Heart right ventricle (tissue), 16 donors: Measurements from ENCODE around the gene ITGB5. TPM values are rescaled to one million over a fixed set of nuclear protein-coding genes. Genes with fewer than 3 reads are reported as not detected.

ENCODE experiments used
- ATAC-seq, 8 donors: fragments of 200-7000 bp; cut with Tn5 transposase; one replicate each; pipeline ENCODE4 v1.9.1; 2020; ENCODE audit warnings: mild to moderate bottlenecking in 8 of 8, moderate library complexity in 8 of 8, moderate number of reproducible peaks in 1 of 8
- DNase-seq, 2 donors: peaks; one replicate each; pipeline ENCODE4 v3.0.0-alpha.2; 2020
- H3K27ac ChIP-seq, 10 donors: fragments of 200-600 bp; sonication (generic) in 2 of 10; one replicate each; pipeline versions ENCODE4 v1.5.0 to v1.8.0; 2020 to 2022; ENCODE audit warnings: mild to moderate bottlenecking in 3 of 10
- H3K27me3 ChIP-seq, 7 donors: fragments of 200-600 bp; one replicate each; pipeline ENCODE4 v1.8.0; 2021 to 2022; ENCODE audit warnings: mild to moderate bottlenecking in 2 of 7
- H3K36me3 ChIP-seq, 9 donors: fragments of 200-600 bp; sonication (generic) in 1 of 9; one replicate each; pipeline versions ENCODE4 v1.5.0 to v1.8.0; 2020 to 2022; ENCODE audit warnings: mild to moderate bottlenecking in 2 of 9
- H3K4me1 ChIP-seq, 9 donors: fragments of 200-600 bp; sonication (generic) in 1 of 9; one replicate each; pipeline versions ENCODE4 v1.5.0 to v1.8.0; 2020 to 2022; ENCODE audit warnings: mild to moderate bottlenecking in 4 of 9
- H3K4me3 ChIP-seq, 10 donors: fragments of 200-600 bp; sonication (generic) in 2 of 10; one replicate each; pipeline versions ENCODE4 v1.5.0 to v1.8.0; 2020 to 2022; ENCODE audit warnings: mild to moderate bottlenecking in 7 of 10, moderate library complexity in 2 of 10
- H3K9me3 ChIP-seq, 11 donors: fragments of 200-600 bp in 10 of 11; sonication (generic) in 2 of 11; one replicate each; pipeline versions ENCODE4 v1.5.0 to v1.8.0; 2013 to 2022; ENCODE audit warnings: mild to moderate bottlenecking in 2 of 11, control low read depth in 1 of 11, moderate library complexity in 1 of 11
- WGBS, 2 donors: extraction: QIAGEN DNeasy Blood & Tissue Kit; methylation state at CpG; one replicate each; pipeline ENCODE4 v1.1.7; 2013; ENCODE audit warnings: inconsistent platforms in 1 of 2; 5-methylcytosine and 5-hydroxymethylcytosine counted together
- intact Hi-C, 10 donors: fragments of 100-400 bp; cut with DNase I; formaldehyde crosslinking; loops; one replicate each; pipeline versions ENCODE4 v1.11.1 to v1.14.2; 2022
- polyA plus RNA-seq, 2 donors: library from polyadenylated mRNA; stranded (reverse); fragments of 200-250 nt; gene quantifications; one replicate each; pipeline ENCODE4 v1.2.3, GENCODE V29; 2013
- total RNA-seq, 10 donors: library from RNA; stranded (reverse); fragmentation: NEBNext Ultra II Directional in 3 of 10; extraction: Animal tissue kit (Norgen Biotek cat#: 25700) in 3 of 10; gene quantifications; one replicate each; pipeline versions ENCODE4 v1.2.1 to v1.2.4, GENCODE V29; 2021 to 2023
- TF ChIP-seq, protein P1 (sequence below), 9 donors: fragments of 200-600 bp; sonication (generic) in 2 of 9; IDR thresholded peaks; one replicate each; pipeline versions ENCODE4 v1.5.0 to v1.8.0; 2021 to 2022; ENCODE audit warnings: antibody characterized with exemption in 9 of 9, mild to moderate bottlenecking in 5 of 9, moderate library complexity in 1 of 9
- donor health status: Arrhythmogenic right ventricular cardiomyopathy.
- donor health status: ischemic (EF 13 %, LVEDD 7.1; RV severe dilation, severe dysfunction).
- donor health status: healthy with polysubstance abuse.
- donor health status: DM: no; HTN: yes; CAD: no.
- donor health status: DM: no; HTN: no; CAD: no.
- donor health status: ischemic (EF 25% LVEDD 6.9; RV normal size, moderate dysfunction).
- donor health status: ischemic (EF 25% LVEDD 5.7; RV mildly dilated, moderate dysfunction).
- donor health status: healthy.
- donor health status: DM: yes; HTN: yes; CAD: no.
- donor health status: Ischemic cardiomyopathy.
- donor health status: ischemic (EF 35%, LVEDD 5.7; RV mildly dilated, moderate dysfunction).
- donor health status: nonischemic (EF 11% LVEDD 7.7; RV severe dilation, severe dysfunction).
- donor health status: DM: yes; HTN: yes; CAD: no.
- donor health status: PGD.
- donor health status: ischemic (EF 29% LVEDD 5.4; RV normal size, mild dysfunction).
- donor health status: nonischemic (EF 23%, LVEDD 6.1; RV moderate dilation, normal function).

The ITGB5 gene
- total and polyA plus RNA-seq, 12 donors: 18.5 to 154 (median 108) TPM

- ATAC-seq: no peak
- Histone ChIP-seq H3K4me3 (no peak overlapping the region), H3K27me3 (no peaks in the 10 kb centered on the region), H3K9me3 (no peaks in the 10 kb centered on the region), H3K36me3 (peaks cover 0 to 53% (median 0%) of the 10 kb centered on the region in 9 donors), H3K4me1 (peaks cover 0 to 16% (median 8%) of the 10 kb centered on the region in 9 donors), H3K27ac (no peak overlapping the region)
- TF ChIP-seq, protein P1, sequence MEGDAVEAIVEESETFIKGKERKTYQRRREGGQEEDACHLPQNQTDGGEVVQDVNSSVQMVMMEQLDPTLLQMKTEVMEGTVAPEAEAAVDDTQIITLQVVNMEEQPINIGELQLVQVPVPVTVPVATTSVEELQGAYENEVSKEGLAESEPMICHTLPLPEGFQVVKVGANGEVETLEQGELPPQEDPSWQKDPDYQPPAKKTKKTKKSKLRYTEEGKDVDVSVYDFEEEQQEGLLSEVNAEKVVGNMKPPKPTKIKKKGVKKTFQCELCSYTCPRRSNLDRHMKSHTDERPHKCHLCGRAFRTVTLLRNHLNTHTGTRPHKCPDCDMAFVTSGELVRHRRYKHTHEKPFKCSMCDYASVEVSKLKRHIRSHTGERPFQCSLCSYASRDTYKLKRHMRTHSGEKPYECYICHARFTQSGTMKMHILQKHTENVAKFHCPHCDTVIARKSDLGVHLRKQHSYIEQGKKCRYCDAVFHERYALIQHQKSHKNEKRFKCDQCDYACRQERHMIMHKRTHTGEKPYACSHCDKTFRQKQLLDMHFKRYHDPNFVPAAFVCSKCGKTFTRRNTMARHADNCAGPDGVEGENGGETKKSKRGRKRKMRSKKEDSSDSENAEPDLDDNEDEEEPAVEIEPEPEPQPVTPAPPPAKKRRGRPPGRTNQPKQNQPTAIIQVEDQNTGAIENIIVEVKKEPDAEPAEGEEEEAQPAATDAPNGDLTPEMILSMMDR (IDR thresholded peaks at IDR 0.05): no peak
- intact Hi-C loops: no loop called here
- WGBS, 2 donors: 76 to 99% methylated on average over 2 of the region's 2 CpGs
- no peak for DNase-seq
These were observed 63.5 kb downstream of the ITGB5 start for GRCh38 chr3:124823648-124824047.

GRCh38 chr3:124823206-124823605 is 64.0 kb downstream of the ITGB5 start:
- intact Hi-C loops: no loop called here
- 82 to 97% methylated on average over 1 of the region's 1 CpG for WGBS, 2 donors
- Histone ChIP-seq H3K27me3 (no peaks in the 10 kb centered on the region), H3K36me3 (peaks cover 0 to 54% (median 0%) of the 10 kb centered on the region in 9 donors), H3K4me3 (no peak overlapping the region), H3K9me3 (no peaks in the 10 kb centered on the region), H3K4me1 (peaks cover 0 to 16% (median 8%) of the 10 kb centered on the region in 9 donors), H3K27ac (no peak overlapping the region)
- TF ChIP-seq, protein P1 (IDR thresholded peaks at IDR 0.05): no peak
- no peak for ATAC-seq
- no peak for DNase-seq

DNA sequence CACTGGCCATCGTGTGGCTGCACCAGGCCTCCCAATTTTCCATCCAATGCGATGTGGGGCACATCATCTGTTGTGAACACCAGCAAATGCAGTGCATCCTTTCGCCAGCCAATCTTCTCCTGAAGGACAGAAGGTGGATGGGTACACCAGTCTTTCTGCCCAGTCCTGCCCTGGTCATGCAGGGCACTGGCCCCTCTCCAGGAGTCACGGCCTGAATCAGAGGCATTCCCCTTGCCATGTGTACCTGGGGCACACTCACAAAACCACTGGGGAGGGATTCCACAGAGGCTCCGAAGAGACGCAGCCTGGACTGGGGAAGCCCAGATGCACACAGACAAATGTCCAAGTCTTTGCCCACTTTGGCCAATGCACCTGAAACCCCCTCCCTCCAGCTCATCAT is 65.8 kb downstream of the ITGB5 start:
- intact Hi-C loops: no loop called here
- H3K27me3 ChIP-seq: no peaks in the 10 kb centered on the region
- ATAC-seq (no peak), DNase-seq (no peak)
- TF ChIP-seq, protein P1 (IDR thresholded peaks at IDR 0.05): no peak
- H3K27ac ChIP-seq: no peak overlapping the region
- peaks cover 0 to 8% (median 0%) of the 10 kb centered on the region in 9 donors for H3K4me1 ChIP-seq
- H3K36me3 ChIP-seq: peaks cover 0 to 67% (median 10%) of the 10 kb centered on the region in 9 donors
- WGBS, 2 donors: 90 to 96% methylated on average over 6 of the region's 6 CpGs
- H3K4me3 ChIP-seq: no peak overlapping the region
- H3K9me3 ChIP-seq: no peaks in the 10 kb centered on the region

- Histone ChIP-seq H3K27ac (peak overlapping the region in 7 of 10 donors; percentile 17 to 43 (median 26)), H3K4me1 (peaks cover 3 to 14% (median 7%) of the 10 kb centered on the region in 9 donors), H3K4me3 (no peak overlapping the region), H3K27me3 (no peaks in the 10 kb centered on the region), H3K36me3 (peaks cover 0 to 76% (median 12%) of the 10 kb centered on the region in 9 donors), H3K9me3 (no peaks in the 10 kb centered on the region)
- DNase-seq (no peak), ATAC-seq (peak in 4 of 8 donors; percentile 19 to 55 (median 28))
- TF ChIP-seq, protein P1 (IDR thresholded peaks at IDR 0.05): no peak
- intact Hi-C loops: no loop called here
- WGBS, 2 donors: 70 to 73% methylated on average over 9 of the region's 9 CpGs
These were observed 68.6 kb downstream of the ITGB5 start for GRCh38 chr3:124818398-124819091.
